ENCODE results near the gene PTPN14.

DNA sequence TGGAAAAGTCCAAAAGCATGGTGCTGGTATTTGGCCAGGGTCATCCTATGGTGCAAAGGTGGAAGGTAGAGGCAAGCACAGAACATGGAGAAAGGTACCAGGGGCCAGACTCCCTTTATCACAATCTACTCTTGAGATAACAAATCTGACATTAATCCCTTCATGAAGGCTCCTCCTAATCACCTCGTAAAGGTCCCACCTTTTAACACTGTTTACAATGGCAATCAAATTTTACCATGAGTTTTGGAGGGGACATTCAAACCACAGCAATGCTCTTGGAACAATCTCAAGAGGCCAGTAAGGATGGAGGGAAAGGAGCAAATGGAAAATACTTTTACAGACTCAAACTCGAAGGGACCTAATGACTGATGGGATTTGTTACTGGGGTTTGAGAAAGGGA is 6.1 kb downstream of the PTPN14 start:
- TF ChIP-seq, protein P1, sequence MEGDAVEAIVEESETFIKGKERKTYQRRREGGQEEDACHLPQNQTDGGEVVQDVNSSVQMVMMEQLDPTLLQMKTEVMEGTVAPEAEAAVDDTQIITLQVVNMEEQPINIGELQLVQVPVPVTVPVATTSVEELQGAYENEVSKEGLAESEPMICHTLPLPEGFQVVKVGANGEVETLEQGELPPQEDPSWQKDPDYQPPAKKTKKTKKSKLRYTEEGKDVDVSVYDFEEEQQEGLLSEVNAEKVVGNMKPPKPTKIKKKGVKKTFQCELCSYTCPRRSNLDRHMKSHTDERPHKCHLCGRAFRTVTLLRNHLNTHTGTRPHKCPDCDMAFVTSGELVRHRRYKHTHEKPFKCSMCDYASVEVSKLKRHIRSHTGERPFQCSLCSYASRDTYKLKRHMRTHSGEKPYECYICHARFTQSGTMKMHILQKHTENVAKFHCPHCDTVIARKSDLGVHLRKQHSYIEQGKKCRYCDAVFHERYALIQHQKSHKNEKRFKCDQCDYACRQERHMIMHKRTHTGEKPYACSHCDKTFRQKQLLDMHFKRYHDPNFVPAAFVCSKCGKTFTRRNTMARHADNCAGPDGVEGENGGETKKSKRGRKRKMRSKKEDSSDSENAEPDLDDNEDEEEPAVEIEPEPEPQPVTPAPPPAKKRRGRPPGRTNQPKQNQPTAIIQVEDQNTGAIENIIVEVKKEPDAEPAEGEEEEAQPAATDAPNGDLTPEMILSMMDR (conservative IDR thresholded peaks at IDR 0.05 in 1 of 2, IDR thresholded peaks at IDR 0.05 in 1 of 2; ENCODE audit: extremely low read depth in 1 of 2, insufficient read depth in 1 of 2, low read depth in 1 of 2, low read length in 2 of 2) = no peak
- TF ChIP-seq EZH2 (IDR thresholded peaks at IDR 0.05; ENCODE audit: borderline replicate concordance, low read length) = no peak
